Measurements from ENCODE around the gene PRR5L. TPM values are rescaled to one million over a fixed set of nuclear protein-coding genes. Genes with fewer than 3 reads are reported as not detected.

PRR5L gene
- total and polyA plus RNA-seq, 9 of the 15 experiments (the other 6 are each of a cell fraction or from before 2014, with no cell fraction given) = 0.11 to 0.60 (median 0.36) TPM; not detected in 2

- Histone ChIP-seq H3K4me2 (ENCODE audit: insufficient read depth, low read length) (no peak overlapping the region), H3K79me2 (ENCODE audit: control insufficient read depth, insufficient read depth, low read length) (no peaks in the 10 kb centered on the region), H3K4me1 (replicated peaks in 1 of 2; ENCODE audit: control insufficient read depth in 2 of 2, insufficient read depth in 2 of 2, low read length in 2 of 2) (peaks cover 0 to 15% of the 10 kb centered on the region in 2 experiments; a peak in 1 of 5 replicates), H2AFZ (ENCODE audit: low read depth, low read length) (no peak overlapping the region), H3K4me3 (no peak overlapping the region), H3K36me3 (ENCODE audit: control insufficient read depth, insufficient read depth, low read length) (no peaks in the 10 kb centered on the region), H4K20me1 (replicated peaks; ENCODE audit: control insufficient read depth, insufficient read depth, low read length) (no peaks in the 10 kb centered on the region), H3K9me1 (ENCODE audit: control insufficient read depth, insufficient read depth, low read length) (no peaks in the 10 kb centered on the region), H3K27me3 (ENCODE audit: control insufficient read depth in 2 of 2, insufficient read depth in 2 of 2, low read length in 2 of 2) (peaks cover 34 to 36% of the 10 kb centered on the region in 2 experiments), H3K27ac (ENCODE audit: extremely low read depth, low read depth, low read length) (no peak overlapping the region), H3K9me3 (replicated peaks; ENCODE audit: control insufficient read depth, insufficient read depth, low read depth, low read length) (no peaks in the 10 kb centered on the region), H3K9ac (ENCODE audit: insufficient read depth in 1 of 2, low read depth in 2 of 2, low read length in 2 of 2) (no peak overlapping the region)
- DNase-seq (ENCODE audit: extremely low read depth in 1 of 4, low spot score in 3 of 4) (no peak), ATAC-seq (no peak), FAIRE-seq (no peak)
- no TSS peak for BruUV-seq (replicated peaks)
- intact Hi-C loops (cut with micrococcal nuclease) = no loop called here
- 44% methylated on average over 20 of the region's 22 CpGs for WGBS (ENCODE audit: insufficient coverage, low coverage, missing lambda C conversion rate)
- in situ Hi-C loops (cut with MboI) = no loop called here
- ChIA-PET CTCF (ENCODE audit: low intra/inter-chr PET ratio) (no interaction called here), POLR2A (interaction anchor here (1.1 kb wide), 1 partner anchor 9 kb away, joined by 3 read pairs; no protein-coding TSS in a partner anchor)
- TF ChIP-seq SFPQ (IDR thresholded peaks at IDR 0.05; ENCODE audit: low read depth, low read length) (no peak), MAFG (tag; conservative IDR thresholded peaks at IDR 0.05) (0 out of 2 replicates have a peak, but pooled peaks have one; percentile 18)
These were observed 81.9 kb downstream of the PRR5L start for GRCh38 chr11:36377759-36378564.

Data from K562 (cell line).